GM12891 (cell line): ENCODE measurements around the gene NHSL2.

ENCODE experiments used
- DNase-seq: peaks from one replicate; pipeline ENCODE4 v3.0.0; 2011; ENCODE audit warnings: low spot score; ENCODE audit not compliant: insufficient read length
- FAIRE-seq: peaks from 2 replicates; lab custom pipeline; 2011; peaks lifted over from hg19 to GRCh38; lab: Jason Lieb, UNC
- PAX5 ChIP-seq: IDR thresholded peaks from 2 replicates; pipeline ENCODE4 v1.6.1; 2011; ENCODE audit warnings: low read length, moderate library complexity, mild to moderate bottlenecking; ENCODE audit not compliant: insufficient read depth, severe bottlenecking
- POLR2A ChIP-seq: IDR thresholded peaks from 2 replicates; pipeline ENCODE4 v1.6.1; 2011; ENCODE audit warnings: low read depth, low read length, control low read depth
- POLR2AphosphoS5 ChIP-seq: IDR thresholded peaks from 2 replicates; pipeline ENCODE4 v1.6.1; 2011; ENCODE audit warnings: low read depth, low read length, control low read depth
- POU2F2 ChIP-seq: IDR thresholded peaks from 2 replicates; pipeline ENCODE4 v1.6.1; 2011; ENCODE audit warnings: low read depth, mild to moderate bottlenecking, control low read depth, low read length, moderate library complexity
- SPI1 ChIP-seq: IDR thresholded peaks from 2 replicates; pipeline ENCODE4 v1.6.1; 2011; ENCODE audit warnings: low read depth, low read length, control low read depth
- TAF1 ChIP-seq: IDR thresholded peaks from 2 replicates; pipeline ENCODE4 v1.6.1; 2011; ENCODE audit warnings: low read depth, low read length, control low read depth

NHSL2 gene

DNA sequence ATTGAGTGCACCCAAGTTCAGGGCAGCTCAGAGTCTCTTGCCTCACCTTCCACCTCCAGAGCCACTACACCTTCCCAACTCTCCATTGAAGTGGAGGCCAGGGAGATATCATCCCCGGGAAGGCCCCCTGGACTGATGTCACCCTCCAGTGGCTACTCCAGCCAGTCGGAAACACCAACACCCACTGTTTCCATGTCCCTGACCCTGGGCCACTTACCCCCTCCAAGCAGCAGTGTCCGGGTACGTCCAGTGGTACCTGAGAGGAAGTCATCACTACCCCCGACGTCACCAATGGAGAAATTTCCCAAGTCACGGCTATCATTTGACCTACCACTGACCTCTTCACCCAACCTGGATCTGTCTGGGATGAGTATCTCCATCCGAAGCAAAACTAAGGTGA is 228.9 kb downstream of the NHSL2 start:
- FAIRE-seq = no peak
- no peak for DNase-seq
- TF ChIP-seq POLR2AphosphoS5 = no peak
- TF ChIP-seq PAX5 = no peak
- TF ChIP-seq TAF1 = no peak
- TF ChIP-seq POLR2A = no peak

- FAIRE-seq (peak; percentile 94), DNase-seq (no peak)
- TF ChIP-seq SPI1 (peak; percentile 52), POLR2AphosphoS5 (no peak), POU2F2 (peak; percentile 81), TAF1 (no peak), PAX5 (no peak)
Observed at GRCh38 chrX:72141372-72142004, 230.8 kb downstream of the NHSL2 start.

DNA sequence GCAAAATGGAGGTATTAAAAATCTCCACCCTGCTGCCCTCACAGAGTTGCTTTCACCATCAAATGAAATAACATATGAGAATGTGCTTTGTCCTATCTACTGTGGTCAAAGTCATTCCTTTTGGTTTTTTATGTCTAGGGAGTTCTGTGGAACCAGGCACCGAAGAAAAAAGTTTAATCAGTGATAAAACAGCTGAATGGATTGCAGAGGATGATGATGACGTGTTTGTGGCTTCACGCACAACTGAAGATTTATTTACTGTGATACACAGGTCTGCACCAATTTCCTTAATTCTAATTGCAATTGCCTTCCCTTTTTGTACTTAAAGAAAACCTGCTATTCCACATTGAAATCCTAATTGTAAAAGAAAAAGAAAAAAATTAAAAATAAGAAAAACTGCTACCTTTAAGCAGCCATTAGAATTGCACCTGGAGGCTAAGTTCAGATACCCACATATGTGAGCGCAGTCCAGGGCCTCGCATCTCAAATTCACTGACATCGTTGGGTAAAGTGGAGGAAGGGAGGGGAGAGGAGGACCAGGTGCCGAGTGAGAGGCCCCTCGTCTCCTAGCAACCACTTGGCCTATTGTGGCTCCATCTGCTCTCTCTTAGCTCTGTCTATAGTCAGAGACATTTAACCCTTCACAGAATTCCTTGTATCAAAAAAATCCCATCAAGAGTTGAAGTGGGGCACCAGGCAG is 231.6 kb downstream of the NHSL2 start:
- no peak for DNase-seq
- TF ChIP-seq POU2F2 (no peak), POLR2A (no peak), SPI1 (no peak), TAF1 (no peak), PAX5 (no peak)
- no peak for FAIRE-seq

DNA sequence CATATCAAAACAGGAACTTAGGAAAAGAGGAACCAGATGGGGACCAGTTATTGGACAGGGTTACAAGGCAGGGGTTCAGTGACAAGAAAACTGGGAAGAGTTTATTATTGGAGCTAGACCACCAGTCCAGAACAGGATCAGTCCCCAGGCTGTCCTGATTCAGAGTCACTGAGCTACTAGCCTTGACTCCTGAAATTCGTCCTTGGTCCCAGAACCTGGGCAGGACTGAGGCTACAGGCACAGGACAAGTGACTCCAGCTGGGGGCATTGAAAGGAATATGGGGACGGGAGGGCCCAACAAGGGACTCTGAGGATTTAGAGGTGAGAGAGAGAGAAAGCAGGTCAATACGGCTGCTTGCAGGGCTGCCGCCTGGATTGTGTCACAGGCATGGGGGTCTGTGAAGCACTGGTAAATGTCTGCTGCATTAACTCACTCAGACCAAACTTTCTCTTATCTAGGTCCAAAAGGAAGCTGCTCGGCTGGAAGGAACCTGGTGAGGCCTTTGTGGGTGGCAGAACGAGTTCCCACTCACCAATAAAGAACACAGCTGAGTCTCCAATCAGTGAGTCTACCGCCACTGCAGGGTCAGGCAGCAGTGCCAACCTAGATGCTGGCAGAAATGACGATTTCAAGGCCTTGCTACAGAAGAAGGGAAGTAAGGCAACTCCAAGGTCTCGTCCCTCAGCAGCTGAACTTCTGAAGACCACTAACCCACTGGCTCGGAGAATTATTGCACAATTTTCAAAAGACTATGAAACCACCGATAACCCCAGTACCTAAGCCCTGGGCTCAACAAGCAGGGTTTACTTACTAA is 232.4 kb downstream of the NHSL2 start:
- FAIRE-seq = peak; percentile 48
- no peak for TF ChIP-seq POLR2A
- no peak for TF ChIP-seq SPI1
- no peak for TF ChIP-seq TAF1
- no peak for DNase-seq

DNA sequence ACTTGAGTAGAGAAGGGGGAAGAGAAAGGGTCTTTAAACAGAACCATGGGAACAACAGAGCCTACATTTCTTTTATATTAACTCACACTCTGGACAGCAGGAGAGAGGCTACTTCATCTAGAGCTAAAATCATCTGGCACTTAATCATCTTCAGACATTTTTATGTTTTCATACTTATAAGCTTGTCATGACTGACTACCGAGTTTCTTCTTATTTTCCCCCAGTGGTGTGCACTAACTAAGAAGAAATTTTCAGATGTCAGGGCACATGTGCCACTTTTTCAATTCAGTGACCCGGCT is 232.9 kb downstream of the NHSL2 start:
- no peak for DNase-seq
- TF ChIP-seq PAX5 (no peak), POLR2AphosphoS5 (no peak), TAF1 (no peak), POLR2A (no peak), POU2F2 (no peak), SPI1 (no peak)
- FAIRE-seq = no peak

- DNase-seq (no peak), FAIRE-seq (no peak)
- no peak for TF ChIP-seq POU2F2
- no peak for TF ChIP-seq POLR2AphosphoS5
- no peak for TF ChIP-seq PAX5
- TF ChIP-seq SPI1 = no peak
- TF ChIP-seq POLR2A = no peak
- TF ChIP-seq TAF1 = no peak
Observed at GRCh38 chrX:72145181-72145580, 234.5 kb downstream of the NHSL2 start.

GRCh38 chrX:72146527-72146926 is 235.9 kb downstream of the NHSL2 start:
- FAIRE-seq (no peak), DNase-seq (no peak)
- TF ChIP-seq POLR2AphosphoS5 (no peak), POLR2A (no peak), PAX5 (no peak), TAF1 (no peak)

DNA sequence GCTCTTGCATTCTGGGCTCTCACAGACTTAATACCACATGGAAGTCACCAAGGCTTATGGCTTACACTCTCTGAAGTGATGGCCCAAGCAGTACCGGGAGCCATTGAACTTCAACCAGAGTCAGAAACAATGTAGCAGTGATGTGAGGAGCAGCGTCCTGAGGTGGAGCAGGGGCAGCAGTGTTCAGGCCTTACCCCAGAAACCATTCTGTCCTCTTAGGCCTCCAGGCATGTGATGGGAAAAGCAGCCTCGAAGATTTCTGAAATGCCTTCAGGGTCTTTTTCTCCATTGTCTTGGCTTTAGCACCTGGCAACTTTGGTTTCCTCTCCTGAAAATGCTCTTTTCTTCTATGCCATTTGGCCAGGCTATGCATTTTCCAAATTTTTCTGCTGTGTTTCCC is 248.1 kb downstream of the NHSL2 start:
- DNase-seq = no peak
- TF ChIP-seq POU2F2 (no peak), TAF1 (no peak), SPI1 (no peak), PAX5 (no peak), POLR2AphosphoS5 (no peak)
- FAIRE-seq = no peak

GRCh38 chrX:72159769-72160168 is 249.1 kb downstream of the NHSL2 start:
- TF ChIP-seq POLR2A (no peak), PAX5 (no peak), TAF1 (no peak), POU2F2 (no peak), POLR2AphosphoS5 (no peak), SPI1 (no peak)
- DNase-seq (no peak), FAIRE-seq (no peak)

DNA sequence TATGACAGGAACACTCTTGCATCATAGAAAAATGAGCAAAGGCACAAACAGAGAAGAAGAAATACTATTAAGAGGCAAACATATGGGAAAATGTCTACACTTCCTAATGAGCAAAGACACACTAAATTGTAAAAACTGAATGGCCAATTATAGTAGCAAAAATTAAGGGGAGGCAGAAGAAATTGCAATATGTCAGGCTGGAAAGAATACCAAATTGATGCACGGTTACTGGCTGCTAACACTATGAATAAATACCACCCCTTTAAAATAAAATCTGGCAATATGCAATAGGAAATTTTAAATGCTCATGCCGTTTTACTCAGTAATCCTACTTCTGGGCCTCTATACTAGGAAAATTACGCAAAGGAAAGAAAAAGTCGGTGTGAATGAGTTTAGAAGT is 254.9 kb downstream of the NHSL2 start:
- FAIRE-seq (no peak), DNase-seq (no peak)
- no peak for TF ChIP-seq POLR2AphosphoS5
- no peak for TF ChIP-seq PAX5
- no peak for TF ChIP-seq TAF1
- no peak for TF ChIP-seq POLR2A
- no peak for TF ChIP-seq SPI1
- TF ChIP-seq POU2F2 = no peak
